WTC11 (cell line): ENCODE results near the gene TSKU. TPM values are rescaled to one million over a fixed set of nuclear protein-coding genes. Genes with fewer than 3 reads are reported as not detected.
A peak's percentile ranks its signal among the peaks of the same experiment; 100 is the strongest.

ENCODE experiments used
- ATAC-seq: fragments of 200-7000 bp; cut with Tn5 transposase; 2 replicates; pipeline ENCODE4 v1.10.0; 2021; ENCODE audit warnings: mild to moderate bottlenecking, moderate library complexity
- CTCF ChIA-PET: fragments of 300-600 bp; sonication (Branson Sonifier 250); formaldehyde crosslinking; loops from one replicate; lab custom pipeline; 2021; ENCODE audit warnings: antibody characterized with exemption; lab: Charles Lee
- POLR2A ChIA-PET: fragments of 350-600 bp; sonication (Branson Sonifier 250); formaldehyde crosslinking; loops from one replicate; lab custom pipeline; 2021; ENCODE audit warnings: antibody characterized with exemption; lab: Charles Lee
- DNase-seq: peaks from one replicate; pipeline ENCODE4 v3.0.0; 2021; ENCODE audit warnings: low spot score
- H3K27ac Mint-ChIP-seq: 2 replicates; pipeline ENCODE4 v1.8.0; 2021; ENCODE audit warnings: mixed read lengths
- H3K27me3 Mint-ChIP-seq: 2 replicates; pipeline ENCODE4 v1.8.0; 2021; ENCODE audit warnings: low read depth, mild to moderate bottlenecking, moderate library complexity, mixed read lengths
- H3K36me3 Mint-ChIP-seq: 2 replicates; pipeline ENCODE4 v1.8.0; 2021; ENCODE audit warnings: mixed read lengths
- H3K4me1 Mint-ChIP-seq: 2 replicates; pipeline ENCODE4 v1.8.0; 2022; ENCODE audit warnings: mixed read lengths
- H3K4me3 Mint-ChIP-seq: 2 replicates; pipeline ENCODE4 v1.8.0; 2021; ENCODE audit warnings: mild to moderate bottlenecking, moderate library complexity, mixed read lengths
- H3K9me3 Mint-ChIP-seq: 2 replicates; pipeline ENCODE4 v1.8.0; 2021; ENCODE audit warnings: mixed read lengths
- ELF4 ChIP-seq: sonication (generic); formaldehyde crosslinking; IDR thresholded peaks from 2 replicates; pipeline ENCODE4 v1.8.1; 2022; ENCODE audit warnings: low read depth, mild to moderate bottlenecking, moderate library complexity, missing genetic modification reagents
- FOXJ3 ChIP-seq: sonication (generic); formaldehyde crosslinking; IDR thresholded peaks from 2 replicates; pipeline ENCODE4 v1.9.0; 2021; ENCODE audit warnings: missing genetic modification reagents, mild to moderate bottlenecking, borderline replicate concordance
- FOXP1 ChIP-seq: sonication (generic); formaldehyde crosslinking; IDR thresholded peaks from 2 replicates; pipeline ENCODE4 v1.8.0; 2022; ENCODE audit warnings: missing genetic modification reagents, mild to moderate bottlenecking, moderate library complexity, borderline replicate concordance
- JAZF1 ChIP-seq: fragments of 250-450 bp; sonication (Bioruptor Pico); IDR thresholded peaks from 2 replicates; pipeline ENCODE4 v1.9.0; 2021; ENCODE audit warnings: moderate library complexity, mild to moderate bottlenecking, inconsistent platforms
- NFATC4 ChIP-seq: fragments of 250-450 bp; sonication (Bioruptor Pico); IDR thresholded peaks from 2 replicates; pipeline ENCODE4 v1.9.0; 2021; ENCODE audit warnings: mild to moderate bottlenecking
- ZBTB21 ChIP-seq: sonication (generic); formaldehyde crosslinking; IDR thresholded peaks from 2 replicates; pipeline ENCODE4 v1.8.1; 2023; ENCODE audit warnings: mild to moderate bottlenecking, missing genetic modification reagents, borderline replicate concordance
- ZNF317 ChIP-seq: sonication (generic); formaldehyde crosslinking; IDR thresholded peaks from 2 replicates; pipeline ENCODE4 v1.8.1; 2023; ENCODE audit warnings: low read depth, mild to moderate bottlenecking, moderate library complexity, missing genetic modification reagents, borderline replicate concordance
- ZNF671 ChIP-seq: fragments of 250-450 bp; sonication (Bioruptor Pico); IDR thresholded peaks from 2 replicates; pipeline ENCODE4 v1.8.0; 2021; ENCODE audit warnings: mild to moderate bottlenecking
- total RNA-seq: library from RNA; stranded (reverse); gene quantifications from 3 replicates; pipeline ENCODE4 v1.2.3, GENCODE V29; 2021
- TF ChIP-seq, protein P1 (sequence below): fragments of 250-450 bp; sonication (Bioruptor Pico); IDR thresholded peaks from 2 replicates; pipeline ENCODE4 v1.9.0; 2021; ENCODE audit warnings: mild to moderate bottlenecking
- TF ChIP-seq, protein P2 (sequence below): sonication (generic); formaldehyde crosslinking; IDR thresholded peaks from 2 replicates; pipeline ENCODE4 v1.8.1; 2022; ENCODE audit warnings: low read depth, missing genetic modification reagents, borderline replicate concordance
- TF ChIP-seq, protein P3 (sequence below): sonication (generic); formaldehyde crosslinking; IDR thresholded peaks from 2 replicates; pipeline ENCODE4 v1.8.1; 2023; ENCODE audit warnings: mild to moderate bottlenecking, missing genetic modification reagents, borderline replicate concordance
- TF ChIP-seq, protein P4 (sequence below): fragments of 250-450 bp; sonication (Bioruptor Pico); IDR thresholded peaks from 2 replicates; pipeline ENCODE4 v1.9.0; 2021; ENCODE audit warnings: mild to moderate bottlenecking, borderline replicate concordance

TSKU gene
- total RNA-seq, 1 experiment from 2014 or later = 30.3 TPM

DNA sequence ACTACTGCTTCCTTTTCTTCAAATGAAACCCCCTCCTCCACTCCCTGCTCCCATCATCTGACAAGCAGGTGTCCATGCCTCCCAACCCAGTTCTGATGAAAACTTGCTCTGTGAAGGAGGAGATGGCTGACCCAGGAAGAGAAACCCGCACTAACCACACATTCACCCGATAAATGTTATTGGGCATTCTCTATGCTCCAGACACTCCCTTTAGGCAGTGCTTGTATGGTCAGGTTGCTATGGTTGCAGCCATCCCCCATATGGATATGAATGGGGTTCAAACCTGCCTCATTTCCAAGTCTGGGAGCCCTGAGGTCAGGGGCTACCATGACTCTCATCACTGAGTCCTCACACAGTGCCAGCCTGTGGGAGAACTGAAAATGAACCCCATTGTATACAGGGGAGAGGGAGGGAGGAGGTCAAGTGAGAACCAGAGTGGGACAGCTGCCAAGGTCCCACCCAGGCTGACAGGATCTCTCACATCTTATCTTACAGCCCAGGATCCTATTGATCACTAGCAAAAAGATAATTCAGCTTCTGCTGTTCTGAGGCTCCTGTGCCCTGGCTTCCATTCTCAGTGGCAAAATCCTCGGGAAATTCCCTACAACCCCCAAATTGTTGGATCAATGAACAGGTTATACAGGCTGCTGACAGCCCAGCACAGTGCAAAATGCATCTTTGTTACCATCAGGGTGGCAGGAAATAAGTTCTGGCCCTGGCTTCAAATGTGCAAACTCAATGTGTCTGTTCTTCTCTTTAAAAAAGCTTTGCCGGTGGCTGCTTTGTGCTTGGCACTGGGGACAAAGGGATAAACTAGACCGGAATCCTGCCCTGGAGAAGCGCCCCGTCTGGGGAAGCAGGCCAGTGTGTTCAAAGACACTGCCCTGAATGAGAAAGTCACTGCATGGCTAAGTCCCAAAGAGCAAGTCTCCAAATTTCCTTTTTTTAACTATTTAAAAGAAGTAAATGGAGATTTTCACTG lies 54.8 kb downstream of the TSKU start:
- Mint-ChIP-seq H3K4me1 (peaks cover 13% of the 10 kb centered on the region), H3K9me3 (no peaks in the 10 kb centered on the region), H3K27ac (no peak overlapping the region), H3K36me3 (no peaks in the 10 kb centered on the region), H3K27me3 (peaks cover 3% of the 10 kb centered on the region; the same call in 1 of the 2 replicates), H3K4me3 (no peak overlapping the region)
- ChIA-PET CTCF (interaction anchor here (0.5 to 2.0 kb wide), 12 partner anchors 14 to 152 kb away, joined by 3 to 28 read pairs (median 5); no protein-coding TSS in a partner anchor), POLR2A (no interaction called here)
- DNase-seq (no peak), ATAC-seq (peak; percentile 29)
- TF ChIP-seq JAZF1 = no peak
- no peak for TF ChIP-seq NFATC4 (CRISPR knock-in tag)
- TF ChIP-seq ELF4 (CRISPR knock-in tag) = no peak
- no peak for TF ChIP-seq ZNF671 (CRISPR knock-in tag)
- no peak for TF ChIP-seq ZNF317 (CRISPR knock-in tag)
- TF ChIP-seq FOXJ3 = no peak
- TF ChIP-seq, protein P1, sequence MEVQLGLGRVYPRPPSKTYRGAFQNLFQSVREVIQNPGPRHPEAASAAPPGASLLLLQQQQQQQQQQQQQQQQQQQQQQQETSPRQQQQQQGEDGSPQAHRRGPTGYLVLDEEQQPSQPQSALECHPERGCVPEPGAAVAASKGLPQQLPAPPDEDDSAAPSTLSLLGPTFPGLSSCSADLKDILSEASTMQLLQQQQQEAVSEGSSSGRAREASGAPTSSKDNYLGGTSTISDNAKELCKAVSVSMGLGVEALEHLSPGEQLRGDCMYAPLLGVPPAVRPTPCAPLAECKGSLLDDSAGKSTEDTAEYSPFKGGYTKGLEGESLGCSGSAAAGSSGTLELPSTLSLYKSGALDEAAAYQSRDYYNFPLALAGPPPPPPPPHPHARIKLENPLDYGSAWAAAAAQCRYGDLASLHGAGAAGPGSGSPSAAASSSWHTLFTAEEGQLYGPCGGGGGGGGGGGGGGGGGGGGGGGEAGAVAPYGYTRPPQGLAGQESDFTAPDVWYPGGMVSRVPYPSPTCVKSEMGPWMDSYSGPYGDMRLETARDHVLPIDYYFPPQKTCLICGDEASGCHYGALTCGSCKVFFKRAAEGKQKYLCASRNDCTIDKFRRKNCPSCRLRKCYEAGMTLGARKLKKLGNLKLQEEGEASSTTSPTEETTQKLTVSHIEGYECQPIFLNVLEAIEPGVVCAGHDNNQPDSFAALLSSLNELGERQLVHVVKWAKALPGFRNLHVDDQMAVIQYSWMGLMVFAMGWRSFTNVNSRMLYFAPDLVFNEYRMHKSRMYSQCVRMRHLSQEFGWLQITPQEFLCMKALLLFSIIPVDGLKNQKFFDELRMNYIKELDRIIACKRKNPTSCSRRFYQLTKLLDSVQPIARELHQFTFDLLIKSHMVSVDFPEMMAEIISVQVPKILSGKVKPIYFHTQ (CRISPR knock-in tag) = no peak
- TF ChIP-seq, protein P2, sequence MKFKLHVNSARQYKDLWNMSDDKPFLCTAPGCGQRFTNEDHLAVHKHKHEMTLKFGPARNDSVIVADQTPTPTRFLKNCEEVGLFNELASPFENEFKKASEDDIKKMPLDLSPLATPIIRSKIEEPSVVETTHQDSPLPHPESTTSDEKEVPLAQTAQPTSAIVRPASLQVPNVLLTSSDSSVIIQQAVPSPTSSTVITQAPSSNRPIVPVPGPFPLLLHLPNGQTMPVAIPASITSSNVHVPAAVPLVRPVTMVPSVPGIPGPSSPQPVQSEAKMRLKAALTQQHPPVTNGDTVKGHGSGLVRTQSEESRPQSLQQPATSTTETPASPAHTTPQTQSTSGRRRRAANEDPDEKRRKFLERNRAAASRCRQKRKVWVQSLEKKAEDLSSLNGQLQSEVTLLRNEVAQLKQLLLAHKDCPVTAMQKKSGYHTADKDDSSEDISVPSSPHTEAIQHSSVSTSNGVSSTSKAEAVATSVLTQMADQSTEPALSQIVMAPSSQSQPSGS (CRISPR knock-in tag) = no peak
- no peak for TF ChIP-seq ZBTB21 (CRISPR knock-in tag)
- TF ChIP-seq, protein P3, sequence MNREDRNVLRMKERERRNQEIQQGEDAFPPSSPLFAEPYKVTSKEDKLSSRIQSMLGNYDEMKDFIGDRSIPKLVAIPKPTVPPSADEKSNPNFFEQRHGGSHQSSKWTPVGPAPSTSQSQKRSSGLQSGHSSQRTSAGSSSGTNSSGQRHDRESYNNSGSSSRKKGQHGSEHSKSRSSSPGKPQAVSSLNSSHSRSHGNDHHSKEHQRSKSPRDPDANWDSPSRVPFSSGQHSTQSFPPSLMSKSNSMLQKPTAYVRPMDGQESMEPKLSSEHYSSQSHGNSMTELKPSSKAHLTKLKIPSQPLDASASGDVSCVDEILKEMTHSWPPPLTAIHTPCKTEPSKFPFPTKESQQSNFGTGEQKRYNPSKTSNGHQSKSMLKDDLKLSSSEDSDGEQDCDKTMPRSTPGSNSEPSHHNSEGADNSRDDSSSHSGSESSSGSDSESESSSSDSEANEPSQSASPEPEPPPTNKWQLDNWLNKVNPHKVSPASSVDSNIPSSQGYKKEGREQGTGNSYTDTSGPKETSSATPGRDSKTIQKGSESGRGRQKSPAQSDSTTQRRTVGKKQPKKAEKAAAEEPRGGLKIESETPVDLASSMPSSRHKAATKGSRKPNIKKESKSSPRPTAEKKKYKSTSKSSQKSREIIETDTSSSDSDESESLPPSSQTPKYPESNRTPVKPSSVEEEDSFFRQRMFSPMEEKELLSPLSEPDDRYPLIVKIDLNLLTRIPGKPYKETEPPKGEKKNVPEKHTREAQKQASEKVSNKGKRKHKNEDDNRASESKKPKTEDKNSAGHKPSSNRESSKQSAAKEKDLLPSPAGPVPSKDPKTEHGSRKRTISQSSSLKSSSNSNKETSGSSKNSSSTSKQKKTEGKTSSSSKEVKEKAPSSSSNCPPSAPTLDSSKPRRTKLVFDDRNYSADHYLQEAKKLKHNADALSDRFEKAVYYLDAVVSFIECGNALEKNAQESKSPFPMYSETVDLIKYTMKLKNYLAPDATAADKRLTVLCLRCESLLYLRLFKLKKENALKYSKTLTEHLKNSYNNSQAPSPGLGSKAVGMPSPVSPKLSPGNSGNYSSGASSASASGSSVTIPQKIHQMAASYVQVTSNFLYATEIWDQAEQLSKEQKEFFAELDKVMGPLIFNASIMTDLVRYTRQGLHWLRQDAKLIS (CRISPR knock-in tag) = no peak

DNA sequence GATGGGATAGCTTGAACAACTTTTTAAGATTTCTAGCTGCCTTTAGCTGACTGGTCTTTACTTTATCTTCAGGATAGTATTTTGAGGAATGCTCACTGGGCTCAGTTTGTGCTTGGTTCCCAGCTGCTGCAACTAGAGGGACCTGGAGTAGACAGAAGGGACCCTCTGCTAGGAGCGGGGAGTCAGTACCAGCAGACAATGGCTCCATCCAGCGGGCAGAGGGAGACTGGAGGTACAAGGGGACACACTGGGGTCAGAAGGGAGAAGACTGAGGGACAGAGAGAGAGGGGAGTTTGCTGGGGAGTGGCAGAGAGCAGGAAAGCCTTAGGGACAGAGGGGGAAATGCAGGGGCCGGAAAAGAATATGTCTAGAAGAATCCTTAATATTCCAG lies 55.5 kb downstream of the TSKU start:
- 0 out of 2 replicates have a peak, but pooled peaks cover 4% of the 10 kb centered on the region for H3K9me3 Mint-ChIP-seq
- no peak overlapping the region for H3K4me3 Mint-ChIP-seq
- DNase-seq (peak; percentile 80), ATAC-seq (peak; percentile 97)
- no peak for TF ChIP-seq FOXP1
- TF ChIP-seq, protein P4, sequence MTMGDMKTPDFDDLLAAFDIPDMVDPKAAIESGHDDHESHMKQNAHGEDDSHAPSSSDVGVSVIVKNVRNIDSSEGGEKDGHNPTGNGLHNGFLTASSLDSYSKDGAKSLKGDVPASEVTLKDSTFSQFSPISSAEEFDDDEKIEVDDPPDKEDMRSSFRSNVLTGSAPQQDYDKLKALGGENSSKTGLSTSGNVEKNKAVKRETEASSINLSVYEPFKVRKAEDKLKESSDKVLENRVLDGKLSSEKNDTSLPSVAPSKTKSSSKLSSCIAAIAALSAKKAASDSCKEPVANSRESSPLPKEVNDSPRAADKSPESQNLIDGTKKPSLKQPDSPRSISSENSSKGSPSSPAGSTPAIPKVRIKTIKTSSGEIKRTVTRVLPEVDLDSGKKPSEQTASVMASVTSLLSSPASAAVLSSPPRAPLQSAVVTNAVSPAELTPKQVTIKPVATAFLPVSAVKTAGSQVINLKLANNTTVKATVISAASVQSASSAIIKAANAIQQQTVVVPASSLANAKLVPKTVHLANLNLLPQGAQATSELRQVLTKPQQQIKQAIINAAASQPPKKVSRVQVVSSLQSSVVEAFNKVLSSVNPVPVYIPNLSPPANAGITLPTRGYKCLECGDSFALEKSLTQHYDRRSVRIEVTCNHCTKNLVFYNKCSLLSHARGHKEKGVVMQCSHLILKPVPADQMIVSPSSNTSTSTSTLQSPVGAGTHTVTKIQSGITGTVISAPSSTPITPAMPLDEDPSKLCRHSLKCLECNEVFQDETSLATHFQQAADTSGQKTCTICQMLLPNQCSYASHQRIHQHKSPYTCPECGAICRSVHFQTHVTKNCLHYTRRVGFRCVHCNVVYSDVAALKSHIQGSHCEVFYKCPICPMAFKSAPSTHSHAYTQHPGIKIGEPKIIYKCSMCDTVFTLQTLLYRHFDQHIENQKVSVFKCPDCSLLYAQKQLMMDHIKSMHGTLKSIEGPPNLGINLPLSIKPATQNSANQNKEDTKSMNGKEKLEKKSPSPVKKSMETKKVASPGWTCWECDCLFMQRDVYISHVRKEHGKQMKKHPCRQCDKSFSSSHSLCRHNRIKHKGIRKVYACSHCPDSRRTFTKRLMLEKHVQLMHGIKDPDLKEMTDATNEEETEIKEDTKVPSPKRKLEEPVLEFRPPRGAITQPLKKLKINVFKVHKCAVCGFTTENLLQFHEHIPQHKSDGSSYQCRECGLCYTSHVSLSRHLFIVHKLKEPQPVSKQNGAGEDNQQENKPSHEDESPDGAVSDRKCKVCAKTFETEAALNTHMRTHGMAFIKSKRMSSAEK (CRISPR knock-in tag) = 0 out of 2 replicates have a peak, but pooled peaks have one; percentile 14
- peaks cover 13% of the 10 kb centered on the region for H3K4me1 Mint-ChIP-seq
- H3K36me3 Mint-ChIP-seq = no peaks in the 10 kb centered on the region
- H3K27ac Mint-ChIP-seq = no peak overlapping the region
- CTCF ChIA-PET = interaction anchor here (0.5 to 2.0 kb wide), 13 partner anchors 15 to 153 kb away, joined by 3 to 28 read pairs (median 4); no protein-coding TSS in a partner anchor
- POLR2A ChIA-PET = no interaction called here
- H3K27me3 Mint-ChIP-seq = peaks cover 3% of the 10 kb centered on the region; the same call in 1 of the 2 replicates
